T-helper 2 cell treated with Interferon-gamma antibody and Interleukin-4, amounts not matched to agents 5 μg/mL and 100 μg/mL, for 36 hours (primary cell): ENCODE measurements around the gene PITPNM1.

Source experiments
- DNase-seq: peaks from one replicate; pipeline ENCODE4 v3.0.0; 2021; ENCODE audit warnings: low spot score
- H3K27ac Mint-ChIP-seq: one replicate; pipeline ENCODE4 v1.8.0; 2021; ENCODE audit warnings: mild to moderate bottlenecking, mixed read lengths
- H3K27me3 Mint-ChIP-seq: one replicate; pipeline ENCODE4 v1.8.0; 2021; ENCODE audit warnings: low read depth, mixed read lengths
- H3K36me3 Mint-ChIP-seq: one replicate; pipeline ENCODE4 v1.8.0; 2021; ENCODE audit warnings: low read depth, mixed read lengths
- H3K4me1 Mint-ChIP-seq: one replicate; pipeline ENCODE4 v1.8.0; 2021; ENCODE audit warnings: low read depth, mixed read lengths
- H3K4me3 Mint-ChIP-seq: one replicate; pipeline ENCODE4 v1.8.0; 2022; ENCODE audit warnings: mild to moderate bottlenecking, moderate library complexity, mixed read lengths
- H3K9me3 Mint-ChIP-seq: one replicate; pipeline ENCODE4 v1.8.0; 2021; ENCODE audit warnings: mixed read lengths

Gene PITPNM1

DNA sequence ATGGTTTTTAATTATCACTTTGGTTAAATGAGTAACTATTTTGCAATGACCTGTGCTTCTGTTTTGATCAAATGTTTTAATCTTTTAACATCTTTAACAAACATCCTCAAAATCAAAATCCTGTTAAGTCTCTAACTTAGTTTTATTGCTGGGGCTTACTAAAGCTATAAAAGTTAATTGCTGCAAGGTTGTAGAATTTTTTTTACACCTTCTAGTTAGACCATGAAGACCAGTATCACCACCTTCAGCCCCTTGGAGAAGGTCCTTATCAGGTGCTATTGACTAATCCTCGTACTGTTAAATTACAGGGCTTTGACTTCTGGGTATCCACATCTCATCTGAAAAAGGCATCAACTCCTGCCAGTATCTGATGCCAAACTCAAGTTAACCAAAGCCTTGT, 30.4 kb upstream of the PITPNM1 start:
- DNase-seq: no peak
- Mint-ChIP-seq H3K36me3 (no peaks in the 10 kb centered on the region), H3K4me1 (no peaks in the 10 kb centered on the region), H3K27me3 (no peaks in the 10 kb centered on the region), H3K4me3 (no peak overlapping the region), H3K27ac (no peak overlapping the region), H3K9me3 (peaks cover 15% of the 10 kb centered on the region)

- H3K9me3 Mint-ChIP-seq: peaks cover 15% of the 10 kb centered on the region
- DNase-seq: no peak
- no peaks in the 10 kb centered on the region for H3K27me3 Mint-ChIP-seq
- no peak overlapping the region for H3K4me3 Mint-ChIP-seq
- no peak overlapping the region for H3K27ac Mint-ChIP-seq
- no peaks in the 10 kb centered on the region for H3K36me3 Mint-ChIP-seq
- H3K4me1 Mint-ChIP-seq: no peaks in the 10 kb centered on the region
Measured at GRCh38 chr11:67534070-67534679, 29.0 kb upstream of the PITPNM1 start.

GRCh38 chr11:67532889-67533288, 27.7 kb upstream of the PITPNM1 start:
- peaks cover 15% of the 10 kb centered on the region for H3K9me3 Mint-ChIP-seq
- H3K27me3 Mint-ChIP-seq: no peaks in the 10 kb centered on the region
- no peaks in the 10 kb centered on the region for H3K4me1 Mint-ChIP-seq
- H3K36me3 Mint-ChIP-seq: no peaks in the 10 kb centered on the region
- H3K27ac Mint-ChIP-seq: no peak overlapping the region
- DNase-seq: no peak
- H3K4me3 Mint-ChIP-seq: no peak overlapping the region

DNA sequence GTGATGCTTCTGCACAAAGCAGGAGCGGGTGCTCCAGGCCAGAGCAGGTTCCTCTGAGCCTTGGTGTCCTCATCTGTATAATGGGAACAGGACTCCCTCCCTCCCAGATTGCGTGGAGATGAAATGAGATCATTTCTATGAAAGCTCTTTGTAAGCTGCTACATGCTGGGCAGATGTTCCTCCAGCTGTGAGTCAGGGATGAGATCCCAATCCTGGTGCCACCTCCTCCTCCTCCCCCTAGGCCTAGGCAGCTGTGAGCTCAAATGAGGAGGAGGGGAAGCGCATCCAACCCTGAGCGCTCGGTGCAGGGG, 25.1 kb upstream of the PITPNM1 start:
- Mint-ChIP-seq H3K4me1 (no peaks in the 10 kb centered on the region), H3K9me3 (peaks cover 15% of the 10 kb centered on the region), H3K36me3 (no peaks in the 10 kb centered on the region), H3K4me3 (no peak overlapping the region), H3K27me3 (peaks cover 2% of the 10 kb centered on the region), H3K27ac (no peak overlapping the region)
- DNase-seq: no peak

DNA sequence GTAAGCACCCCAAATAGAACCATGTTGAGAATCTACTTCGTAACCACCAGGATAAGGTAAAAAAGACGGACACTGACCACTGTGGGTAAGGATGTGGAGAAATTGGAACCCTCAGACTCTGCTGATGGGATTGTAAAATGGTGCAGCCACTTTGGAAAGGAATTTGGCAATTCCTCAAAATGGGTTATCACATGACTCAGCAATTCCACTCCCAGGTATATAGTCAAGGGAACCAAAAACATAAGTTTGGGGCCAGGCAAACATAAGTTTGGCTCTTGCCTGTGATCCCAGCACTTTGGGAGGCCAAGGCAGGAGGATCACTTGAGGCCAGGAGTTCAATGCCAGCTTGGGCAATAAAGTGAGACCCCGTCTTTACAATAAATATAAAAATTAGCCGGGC, 23.2 kb upstream of the PITPNM1 start:
- Mint-ChIP-seq H3K9me3 (peaks cover 4% of the 10 kb centered on the region), H3K36me3 (no peaks in the 10 kb centered on the region), H3K27ac (no peak overlapping the region), H3K4me3 (no peak overlapping the region), H3K4me1 (no peaks in the 10 kb centered on the region), H3K27me3 (peaks cover 2% of the 10 kb centered on the region)
- DNase-seq: no peak

DNA sequence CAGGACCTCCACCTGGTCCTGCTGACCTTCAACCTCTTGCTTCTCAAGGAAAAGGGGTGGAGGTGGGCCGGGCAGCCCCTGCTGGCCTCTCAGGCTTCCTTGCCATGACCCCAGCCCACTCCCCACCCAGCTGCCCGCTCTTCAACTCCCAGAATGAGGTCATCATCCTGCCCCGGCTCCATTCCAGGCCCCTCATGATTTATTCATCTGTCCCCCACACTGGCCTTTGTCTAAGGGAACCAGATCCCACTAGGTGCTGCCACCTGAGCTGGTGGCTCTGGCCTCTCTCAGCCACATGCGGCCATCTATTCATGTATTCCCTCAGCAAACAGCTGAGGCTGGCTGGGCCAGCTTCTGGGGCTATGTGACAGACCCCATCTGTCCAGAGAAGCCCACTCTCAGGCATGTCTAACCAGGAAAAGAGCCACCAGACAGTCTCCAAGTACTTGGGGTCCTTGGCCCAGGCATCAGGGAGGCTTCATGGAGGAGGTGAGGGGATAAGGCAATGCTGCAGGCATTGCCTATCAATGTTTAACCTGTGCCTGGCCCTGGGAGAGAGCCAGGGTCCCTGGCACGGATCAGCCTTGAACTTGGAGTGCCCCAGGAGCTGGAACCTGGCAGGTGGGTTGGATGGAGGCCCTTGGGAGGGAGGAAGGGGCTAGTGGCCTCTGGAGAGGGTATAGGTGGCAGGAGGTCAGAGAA, 20.3 kb upstream of the PITPNM1 start:
- H3K27me3 Mint-ChIP-seq: peaks cover 2% of the 10 kb centered on the region
- H3K9me3 Mint-ChIP-seq: no peaks in the 10 kb centered on the region
- DNase-seq: no peak
- no peak overlapping the region for H3K27ac Mint-ChIP-seq
- no peaks in the 10 kb centered on the region for H3K36me3 Mint-ChIP-seq
- no peak overlapping the region for H3K4me3 Mint-ChIP-seq
- no peaks in the 10 kb centered on the region for H3K4me1 Mint-ChIP-seq

- H3K36me3 Mint-ChIP-seq: no peaks in the 10 kb centered on the region
- no peak overlapping the region for H3K4me3 Mint-ChIP-seq
- H3K9me3 Mint-ChIP-seq: no peaks in the 10 kb centered on the region
- no peak overlapping the region for H3K27ac Mint-ChIP-seq
- H3K27me3 Mint-ChIP-seq: peaks cover 2% of the 10 kb centered on the region
- no peak for DNase-seq
- no peaks in the 10 kb centered on the region for H3K4me1 Mint-ChIP-seq
Measured at GRCh38 chr11:67524480-67524808, 19.3 kb upstream of the PITPNM1 start.

DNA sequence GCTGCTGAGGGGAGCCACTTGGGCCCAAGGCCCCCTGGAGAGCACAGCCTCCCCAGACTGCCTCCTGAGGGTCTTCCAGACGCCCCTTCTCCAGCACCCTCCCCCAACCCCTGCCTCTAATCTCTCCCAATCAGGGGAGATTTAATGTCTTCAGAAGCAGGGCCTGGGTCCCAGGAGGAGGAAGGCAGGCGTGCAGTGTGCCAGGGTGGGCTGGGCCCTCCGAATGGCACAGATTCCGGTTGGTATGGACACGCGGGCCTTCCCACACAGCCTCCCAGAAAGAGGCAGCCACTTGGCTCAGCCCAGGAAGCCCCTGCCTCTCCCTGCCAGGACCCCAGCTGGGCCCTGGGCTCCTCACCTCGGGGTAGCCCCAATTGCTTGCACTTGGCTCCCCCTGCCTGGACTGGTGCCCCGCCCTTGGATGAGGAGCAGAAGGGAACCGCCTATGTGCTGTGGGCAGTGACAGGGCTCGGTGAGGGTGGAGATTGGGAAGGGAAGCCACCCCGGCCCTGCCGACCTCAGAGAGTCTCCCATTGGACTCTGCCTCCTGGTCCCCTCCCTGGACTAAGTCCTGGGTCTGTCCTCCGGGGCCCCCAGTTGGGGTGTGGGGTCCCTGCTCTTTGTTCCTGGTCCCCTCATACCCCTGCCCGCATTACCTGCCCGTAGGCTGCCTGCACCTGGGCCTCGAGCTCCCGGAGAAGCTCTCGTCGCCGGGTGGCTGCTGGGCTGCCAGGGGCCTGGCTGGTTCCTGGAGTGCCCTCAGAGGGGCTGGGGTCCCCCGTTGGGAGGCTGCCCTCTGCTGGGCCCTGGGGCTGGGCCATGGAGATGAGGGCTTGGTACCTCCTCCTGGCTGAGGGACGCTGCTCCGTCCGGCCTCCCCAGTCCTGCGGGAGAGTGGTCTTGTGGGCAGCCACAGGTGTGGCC, 18.7 kb upstream of the PITPNM1 start:
- peaks cover 2% of the 10 kb centered on the region for H3K27me3 Mint-ChIP-seq
- no peaks in the 10 kb centered on the region for H3K4me1 Mint-ChIP-seq
- no peak for DNase-seq
- no peaks in the 10 kb centered on the region for H3K36me3 Mint-ChIP-seq
- no peak overlapping the region for H3K4me3 Mint-ChIP-seq
- H3K9me3 Mint-ChIP-seq: no peaks in the 10 kb centered on the region
- no peak overlapping the region for H3K27ac Mint-ChIP-seq

- no peaks in the 10 kb centered on the region for H3K9me3 Mint-ChIP-seq
- no peak within 1 kb of the TSS for H3K27ac Mint-ChIP-seq
- no peaks in the 10 kb centered on the region for H3K36me3 Mint-ChIP-seq
- no peak for DNase-seq
- H3K27me3 Mint-ChIP-seq: peaks cover 2% of the 10 kb centered on the region
- H3K4me3 Mint-ChIP-seq: no peak within 1 kb of the TSS
- H3K4me1 Mint-ChIP-seq: no peaks in the 10 kb centered on the region
Measured at GRCh38 chr11:67522844-67523555, 17.8 kb upstream of the PITPNM1 start, which contains the start of gene CABP2. Gene CABP2 (minus strand): TSS chr11:67523446. CDS start chr11:67523326, 120 bp downstream.

DNA sequence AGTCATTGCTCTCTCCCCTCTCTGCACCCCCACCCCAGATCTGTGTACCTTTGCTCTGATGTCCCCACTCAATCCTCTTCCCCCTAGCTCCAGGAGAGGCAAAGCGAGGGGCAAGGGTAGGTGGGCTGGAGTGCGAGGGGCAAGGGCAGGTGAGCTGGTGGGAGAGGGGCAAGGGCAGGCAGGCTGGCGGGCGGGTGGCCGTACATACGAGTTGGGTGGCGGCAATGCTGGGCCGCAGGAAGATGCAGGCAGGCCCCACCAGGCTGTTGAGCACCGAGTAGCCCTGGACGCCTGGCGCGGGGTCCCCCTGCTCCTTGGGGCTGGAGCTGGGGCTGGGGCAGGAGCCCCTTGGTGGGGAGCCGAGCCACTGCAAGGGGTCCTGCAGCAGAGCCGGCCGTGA, 17.2 kb upstream of the PITPNM1 start:
- H3K4me3 Mint-ChIP-seq: no peak overlapping the region
- no peaks in the 10 kb centered on the region for H3K27me3 Mint-ChIP-seq
- no peak overlapping the region for H3K27ac Mint-ChIP-seq
- no peaks in the 10 kb centered on the region for H3K9me3 Mint-ChIP-seq
- no peaks in the 10 kb centered on the region for H3K36me3 Mint-ChIP-seq
- H3K4me1 Mint-ChIP-seq: no peaks in the 10 kb centered on the region
- no peak for DNase-seq

DNA sequence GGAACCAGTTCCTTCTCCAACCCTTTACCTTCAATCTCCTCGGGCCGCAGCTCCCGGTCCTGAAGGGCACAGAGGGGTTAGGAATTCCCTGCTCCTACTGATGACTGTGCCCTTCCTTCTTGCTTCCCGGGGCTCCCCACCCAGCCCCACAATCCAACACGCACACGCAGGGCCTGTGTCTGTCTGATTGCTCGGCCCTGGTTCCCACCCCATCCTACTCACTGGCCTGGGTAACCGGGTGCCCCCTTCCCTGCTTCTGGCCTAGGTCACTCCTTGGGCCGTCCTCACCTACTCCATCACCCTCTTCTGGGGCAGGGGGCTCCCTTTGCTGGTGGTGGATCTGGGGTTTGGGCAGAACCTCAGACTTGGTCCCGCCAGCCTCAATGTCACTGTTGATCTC, 16.8 kb upstream of the PITPNM1 start:
- Mint-ChIP-seq H3K4me1 (no peaks in the 10 kb centered on the region), H3K27me3 (no peaks in the 10 kb centered on the region), H3K27ac (no peak overlapping the region), H3K36me3 (no peaks in the 10 kb centered on the region), H3K4me3 (no peak overlapping the region), H3K9me3 (no peaks in the 10 kb centered on the region)
- no peak for DNase-seq

- H3K27me3 Mint-ChIP-seq: no peaks in the 10 kb centered on the region
- H3K36me3 Mint-ChIP-seq: no peaks in the 10 kb centered on the region
- H3K9me3 Mint-ChIP-seq: no peaks in the 10 kb centered on the region
- no peak overlapping the region for H3K27ac Mint-ChIP-seq
- H3K4me1 Mint-ChIP-seq: no peaks in the 10 kb centered on the region
- DNase-seq: no peak
- no peak overlapping the region for H3K4me3 Mint-ChIP-seq
Measured at GRCh38 chr11:67520856-67521824, 16.0 kb upstream of the PITPNM1 start.

DNA sequence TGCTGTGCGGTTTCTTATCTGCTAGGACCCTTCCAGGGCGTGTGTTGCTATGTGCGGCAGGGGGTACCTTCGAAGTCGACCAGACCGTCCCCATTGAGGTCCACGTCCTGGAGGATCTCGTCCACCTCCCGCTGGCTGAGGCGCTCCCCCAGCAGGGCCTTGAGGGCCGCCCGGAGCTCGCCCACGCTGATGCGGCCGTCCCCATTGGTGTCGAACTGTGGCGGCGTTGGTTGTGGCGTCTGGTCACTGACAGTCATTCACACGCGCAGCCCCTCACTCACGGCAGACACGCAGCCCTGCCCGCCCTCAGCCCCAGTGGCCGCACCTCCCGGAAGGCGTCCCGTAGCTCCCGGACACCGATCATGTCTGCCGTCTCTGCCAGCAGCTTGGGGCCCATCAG, 14.6 kb upstream of the PITPNM1 start:
- H3K27ac Mint-ChIP-seq: no peak overlapping the region
- H3K27me3 Mint-ChIP-seq: no peaks in the 10 kb centered on the region
- H3K36me3 Mint-ChIP-seq: no peaks in the 10 kb centered on the region
- H3K9me3 Mint-ChIP-seq: no peaks in the 10 kb centered on the region
- no peak overlapping the region for H3K4me3 Mint-ChIP-seq
- DNase-seq: no peak
- H3K4me1 Mint-ChIP-seq: no peaks in the 10 kb centered on the region
